ENCODE measurements around the gene RASSF5.

DNA sequence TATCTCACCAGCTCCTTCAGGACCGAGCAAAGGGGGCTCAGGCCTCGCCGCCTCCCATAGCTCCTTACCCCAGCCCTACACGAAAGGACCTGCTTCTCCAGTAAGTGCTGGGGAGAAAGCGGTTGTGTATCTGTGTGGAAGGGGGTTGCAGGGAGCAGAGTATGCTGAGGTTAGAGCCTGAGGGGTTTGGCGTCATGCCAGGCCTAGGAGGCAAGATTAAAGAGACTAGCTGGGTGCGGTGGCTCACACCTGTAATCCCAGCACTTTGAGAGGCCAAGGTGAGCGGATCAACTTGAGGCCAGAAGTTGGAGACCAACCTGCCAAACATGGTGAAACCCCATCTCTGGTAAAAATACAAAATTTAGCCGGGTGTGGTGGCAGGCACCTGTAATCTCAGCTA, 14.1 kb upstream of the RASSF5 start:
- TF ChIP-seq GATA3 (IDR thresholded peaks at IDR 0.05; ENCODE audit: low read depth, low read length) (no peak), GATA2 (IDR thresholded peaks at IDR 0.05; ENCODE audit: low read depth, low read length) (no peak)

Data from SH-SY5Y (cell line).